Stimulated activated CD4-positive, alpha-beta T cell treated with anti-CD3 and anti-CD28 coated beads, Interleukin-2, amount 100 ng/mL, for 4 hours (primary cell): Measurements from ENCODE around the gene APOA5.
"Not testable (repeated sequence)": the region's sequence is repeated elsewhere in the genome, so short reads cannot be mapped to it uniquely, and the experiment has no call there.

Source experiments
- DNase-seq: peaks from one replicate; pipeline ENCODE4 v3.0.0-alpha.2; 2020; ENCODE audit warnings: low read depth

The APOA5 gene

GRCh38 chr11:116791813-116792143 lies at the start of gene APOA5:
Gene APOA5, minus strand, starts transcription at chr11:116791879. Its CDS starts 19 bp downstream, at chr11:116791860.
- DNase-seq = no peak

GRCh38 chr11:116840746-116841296 lies 49.1 kb upstream of the APOA5 start:
- no peak for DNase-seq

- no peak for DNase-seq
Measured at GRCh38 chr11:116840224-116840745, 48.6 kb upstream of the APOA5 start.

- DNase-seq = no peak
Measured at GRCh38 chr11:116838321-116839084, 46.8 kb upstream of the APOA5 start.

- no peak for DNase-seq
Measured at GRCh38 chr11:116837231-116838091, 45.8 kb upstream of the APOA5 start, which contains the start of gene APOA1. Gene APOA1, minus strand, starts transcription at chr11:116837622. Its CDS starts 235 bp downstream, at chr11:116837387.

- DNase-seq = no peak
Measured at GRCh38 chr11:116836632-116836991, 44.9 kb upstream of the APOA5 start.

- DNase-seq = peak; percentile 68
Measured at GRCh38 chr11:116835791-116836631, 44.3 kb upstream of the APOA5 start.

GRCh38 chr11:116835042-116835772 lies 43.5 kb upstream of the APOA5 start:
- DNase-seq = no peak

- DNase-seq = not testable (repeated sequence)
Measured at GRCh38 chr11:116834535-116835041, 42.9 kb upstream of the APOA5 start.

- no peak for DNase-seq
Measured at GRCh38 chr11:116833816-116834534, 42.3 kb upstream of the APOA5 start.

GRCh38 chr11:116833491-116833815 lies 41.8 kb upstream of the APOA5 start:
- no peak for DNase-seq

GRCh38 chr11:116832350-116833290 lies 40.9 kb upstream of the APOA5 start:
- DNase-seq = no peak

GRCh38 chr11:116831790-116832349 lies 40.2 kb upstream of the APOA5 start:
- DNase-seq = no peak

GRCh38 chr11:116830184-116830912 lies 38.7 kb upstream of the APOA5 start:
- no peak for DNase-seq

- DNase-seq = no peak
Measured at GRCh38 chr11:116829525-116830183, 38.0 kb upstream of the APOA5 start, which contains the start of gene APOC3. Gene APOC3, plus strand, starts transcription at chr11:116829907. Its CDS starts 676 bp downstream, at chr11:116830583.

- DNase-seq = no peak
Measured at GRCh38 chr11:116828632-116829524, 37.2 kb upstream of the APOA5 start.
